Measurements from ENCODE around the gene HNRNPA1. TPM values are rescaled to one million over a fixed set of nuclear protein-coding genes. Genes with fewer than 3 reads are reported as not detected.

The HNRNPA1 gene
- total and polyA plus RNA-seq, 2 donors (not counting 3 experiments of a cell fraction or from before 2014, with no cell fraction given): 566 to 1,470 TPM

DNA sequence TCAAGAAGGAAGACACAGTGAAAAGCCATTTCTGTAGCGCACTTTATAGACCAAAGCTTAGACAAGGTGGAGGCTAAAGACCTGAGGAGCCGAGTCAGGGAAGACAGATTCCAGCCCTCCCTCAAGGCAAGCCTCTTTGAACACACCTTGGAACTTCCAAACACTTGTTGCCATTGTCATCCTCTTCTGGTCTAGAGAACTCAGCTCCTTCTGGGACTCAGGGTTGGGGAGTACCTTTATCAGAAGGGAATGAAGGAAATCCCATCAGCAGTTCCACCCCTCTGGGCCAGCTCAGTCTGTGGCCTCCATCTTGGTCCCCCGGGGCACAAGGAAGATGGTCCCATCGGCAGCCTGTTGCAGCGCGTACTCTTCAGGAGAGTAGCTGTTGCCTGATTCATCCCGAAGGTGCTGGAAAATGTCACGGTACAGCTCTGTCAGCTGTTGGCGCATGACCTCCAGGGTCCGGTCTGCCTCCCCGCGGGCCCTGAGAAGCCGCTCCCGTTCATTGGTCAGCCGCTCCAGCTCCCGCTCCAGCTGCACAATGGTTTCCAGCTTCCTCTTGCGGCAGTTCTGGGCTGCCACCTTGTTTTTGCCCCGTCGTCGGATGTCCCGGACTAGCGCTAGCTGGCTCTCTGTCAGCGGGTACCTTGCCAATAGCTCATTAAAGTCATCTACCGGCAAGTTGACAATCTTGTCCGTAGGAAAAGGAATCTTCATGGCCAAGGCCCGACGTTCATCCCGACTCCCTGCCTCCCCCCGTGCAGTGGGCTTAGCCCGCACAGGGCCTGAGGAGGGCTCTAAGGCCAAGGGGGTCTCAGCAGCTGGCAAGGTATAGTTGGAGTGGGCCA is 11.8 kb downstream of the HNRNPA1 start:
- Histone ChIP-seq H3K9me3 (replicated peaks; ENCODE audit: control insufficient read depth, insufficient read depth, low read length) (no peaks in the 10 kb centered on the region), H3K4me1 (ENCODE audit: control insufficient read depth, extremely low read depth, insufficient read depth, low read length) (no peaks in the 10 kb centered on the region), H4K20me1 (replicated peaks; ENCODE audit: control insufficient read depth, extremely low read depth, insufficient read depth, low read length) (no peaks in the 10 kb centered on the region), H3K4me2 (ENCODE audit: insufficient read depth, low read length) (no peak overlapping the region), H3K9ac (replicated peaks; ENCODE audit: extremely low read depth, insufficient read depth, low read length) (no peak overlapping the region), H3K27me3 (ENCODE audit: control insufficient read depth in 2 of 2, insufficient read depth in 2 of 2, low read length in 2 of 2) (no peaks in the 10 kb centered on the region), H2AFZ (ENCODE audit: low read depth, low read length) (no peak overlapping the region), H3K36me3 (ENCODE audit: control insufficient read depth in 2 of 2, extremely low read depth in 1 of 2, insufficient read depth in 2 of 2, low read length in 2 of 2) (peaks cover 3 to 4% of the 10 kb centered on the region in 2 experiments), H3K27ac (ENCODE audit: insufficient read depth, low read depth, low read length) (no peak overlapping the region), H3K9me1 (replicated peaks; ENCODE audit: control insufficient read depth, extremely low read depth, insufficient read depth, low read length) (no peaks in the 10 kb centered on the region), H3K79me2 (ENCODE audit: control insufficient read depth, insufficient read depth, low read length) (no peaks in the 10 kb centered on the region), H3K4me3 (replicated peaks in 1 of 3; ENCODE audit: insufficient read depth in 1 of 3, low read depth in 1 of 3, low read length in 3 of 3) (no peak overlapping the region)
- dilution Hi-C loops (cut with MboI; ENCODE audit: extremely low pct_ligation_motif_present, low sequenced_read_pairs) (no loop called here), intact Hi-C loops (cut with micrococcal nuclease) (no loop called here)
- DNase-seq (ENCODE audit: low read depth, low spot score): no peak
- no peak for FAIRE-seq
- ChIA-PET POLR2A (interaction anchor here (0.6 to 5.8 kb wide), 3 partner anchors 8 to 38 kb away, joined by 3 to 22 read pairs (median 4); partner anchors contain the start of genes CBX5 and HNRNPA1), CTCF (interaction anchor here (0.9 to 5.1 kb wide), 13 partner anchors 9 to 87 kb away, joined by 3 to 34 read pairs (median 5); partner anchors contain the start of gene COPZ1)
- BruUV-seq (replicated peaks): no TSS peak
- no peak for TF ChIP-seq FOS (IDR thresholded peaks at IDR 0.05; ENCODE audit: borderline replicate concordance, insufficient read depth, low read length)
- TF ChIP-seq, protein P1, sequence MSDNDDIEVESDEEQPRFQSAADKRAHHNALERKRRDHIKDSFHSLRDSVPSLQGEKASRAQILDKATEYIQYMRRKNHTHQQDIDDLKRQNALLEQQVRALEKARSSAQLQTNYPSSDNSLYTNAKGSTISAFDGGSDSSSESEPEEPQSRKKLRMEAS (IDR thresholded peaks at IDR 0.05; ENCODE audit: insufficient read depth, insufficient read length): no peak
- TF ChIP-seq, protein P2, sequence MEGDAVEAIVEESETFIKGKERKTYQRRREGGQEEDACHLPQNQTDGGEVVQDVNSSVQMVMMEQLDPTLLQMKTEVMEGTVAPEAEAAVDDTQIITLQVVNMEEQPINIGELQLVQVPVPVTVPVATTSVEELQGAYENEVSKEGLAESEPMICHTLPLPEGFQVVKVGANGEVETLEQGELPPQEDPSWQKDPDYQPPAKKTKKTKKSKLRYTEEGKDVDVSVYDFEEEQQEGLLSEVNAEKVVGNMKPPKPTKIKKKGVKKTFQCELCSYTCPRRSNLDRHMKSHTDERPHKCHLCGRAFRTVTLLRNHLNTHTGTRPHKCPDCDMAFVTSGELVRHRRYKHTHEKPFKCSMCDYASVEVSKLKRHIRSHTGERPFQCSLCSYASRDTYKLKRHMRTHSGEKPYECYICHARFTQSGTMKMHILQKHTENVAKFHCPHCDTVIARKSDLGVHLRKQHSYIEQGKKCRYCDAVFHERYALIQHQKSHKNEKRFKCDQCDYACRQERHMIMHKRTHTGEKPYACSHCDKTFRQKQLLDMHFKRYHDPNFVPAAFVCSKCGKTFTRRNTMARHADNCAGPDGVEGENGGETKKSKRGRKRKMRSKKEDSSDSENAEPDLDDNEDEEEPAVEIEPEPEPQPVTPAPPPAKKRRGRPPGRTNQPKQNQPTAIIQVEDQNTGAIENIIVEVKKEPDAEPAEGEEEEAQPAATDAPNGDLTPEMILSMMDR (IDR thresholded peaks at IDR 0.05; ENCODE audit: extremely low read depth in 1 of 2, insufficient read depth in 1 of 2, low read depth in 1 of 2, low read length in 2 of 2): no peak
- no peak for TF ChIP-seq POLR2AphosphoS5 (IDR thresholded peaks at IDR 0.05; ENCODE audit: insufficient read depth, low read depth, low read length)
- no peak for TF ChIP-seq POLR2A (IDR thresholded peaks at IDR 0.05; ENCODE audit: low read depth, low read length)
- TF ChIP-seq MYC (IDR thresholded peaks at IDR 0.05; ENCODE audit: low read depth, low read length): no peak
- TF ChIP-seq JUN (IDR thresholded peaks at IDR 0.05; ENCODE audit: borderline replicate concordance, insufficient read depth, insufficient read length, low read depth): no peak
- no peak for TF ChIP-seq GATA2 (IDR thresholded peaks at IDR 0.05; ENCODE audit: insufficient read depth, insufficient read length, low read depth, low read length)
- no peak for TF ChIP-seq EZH2 (IDR thresholded peaks at IDR 0.05; ENCODE audit: borderline replicate concordance, low read depth, low read length, severe bottlenecking)
